ENCODE results near the gene CCDC85A.
A peak's percentile ranks its signal among the peaks of the same experiment; 100 is the strongest.

Gene CCDC85A

GRCh38 chr2:56182420-56182819 is 1.4 kb upstream of the CCDC85A start:
- Mint-ChIP-seq H3K9me3 (no peaks in the 10 kb centered on the region), H3K4me1 (peaks cover 8% of the 10 kb centered on the region), H3K4me3 (no peak overlapping the region), H3K36me3 (no peaks in the 10 kb centered on the region), H3K27me3 (peaks cover 41% of the 10 kb centered on the region), H3K27ac (no peak overlapping the region)

GRCh38 chr2:56184500-56185011 is 766 bp downstream of the CCDC85A start:
- no peak overlapping the region for H3K27ac Mint-ChIP-seq

DNA sequence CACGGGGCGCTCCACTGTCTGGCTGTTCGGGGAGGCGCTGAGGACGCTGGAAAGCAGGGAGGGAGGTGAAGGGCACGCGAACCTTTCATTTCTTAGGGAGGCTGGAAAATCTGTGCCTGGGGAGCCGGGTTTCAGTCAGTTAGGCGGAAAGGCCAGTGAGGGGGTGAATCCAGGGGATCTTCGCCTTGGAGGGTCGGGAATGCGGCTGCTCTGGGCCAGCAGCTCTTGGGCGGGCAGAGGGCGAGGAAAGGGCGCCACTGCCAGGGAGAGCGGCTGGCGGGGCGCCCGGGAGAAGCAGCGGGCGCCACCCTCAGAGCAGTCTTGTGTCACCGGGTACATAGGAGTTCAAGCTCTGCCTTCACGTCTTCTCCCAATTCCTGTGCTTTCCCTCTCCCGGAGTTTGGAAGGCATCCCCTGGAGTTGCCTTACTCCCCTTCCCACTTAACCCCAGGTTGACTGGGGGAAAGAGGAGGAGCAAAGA is 1.4 kb downstream of the CCDC85A start:
- Mint-ChIP-seq H3K27me3 (peaks cover 42% of the 10 kb centered on the region), H3K36me3 (no peaks in the 10 kb centered on the region), H3K4me3 (peak overlapping the region; percentile 63), H3K4me1 (peaks cover 8% of the 10 kb centered on the region), H3K9me3 (no peaks in the 10 kb centered on the region), H3K27ac (no peak overlapping the region)

More at GRCh38 chr2:56184500-56185011, 766 bp downstream of the CCDC85A start:
- Mint-ChIP-seq H3K4me1 (peaks cover 8% of the 10 kb centered on the region), H3K4me3 (no peak overlapping the region), H3K9me3 (no peaks in the 10 kb centered on the region), H3K36me3 (no peaks in the 10 kb centered on the region), H3K27me3 (peaks cover 43% of the 10 kb centered on the region)

GRCh38 chr2:56185582-56186046 is 1.8 kb downstream of the CCDC85A start:
- peak overlapping the region; percentile 63 for H3K4me3 Mint-ChIP-seq
- peaks cover 41% of the 10 kb centered on the region for H3K27me3 Mint-ChIP-seq
- H3K27ac Mint-ChIP-seq: no peak overlapping the region
- peaks cover 8% of the 10 kb centered on the region for H3K4me1 Mint-ChIP-seq
- no peaks in the 10 kb centered on the region for H3K9me3 Mint-ChIP-seq
- H3K36me3 Mint-ChIP-seq: no peaks in the 10 kb centered on the region

DNA sequence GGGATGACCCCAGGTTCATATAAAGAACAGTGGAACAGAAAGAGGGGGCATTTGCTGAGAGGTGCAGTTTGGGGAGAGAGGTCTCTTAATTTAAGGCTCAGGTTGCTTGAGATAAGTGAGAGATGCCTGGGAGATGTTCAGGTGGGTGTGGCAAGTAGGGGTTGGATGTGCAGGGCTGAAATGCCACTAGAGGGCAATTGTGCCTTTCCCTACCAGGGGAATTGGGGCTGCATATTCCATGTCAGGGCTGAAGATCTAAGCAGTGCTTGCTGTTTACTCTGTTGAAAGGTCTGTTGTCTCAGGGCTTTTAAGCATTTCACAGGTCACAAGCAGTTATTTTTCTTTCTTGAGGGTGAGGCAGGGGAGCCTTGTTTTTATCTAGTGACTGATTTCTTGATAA is 7.8 kb downstream of the CCDC85A start:
- H3K4me1 Mint-ChIP-seq: no peaks in the 10 kb centered on the region
- H3K9me3 Mint-ChIP-seq: no peaks in the 10 kb centered on the region
- H3K4me3 Mint-ChIP-seq: no peak overlapping the region
- H3K27ac Mint-ChIP-seq: no peak overlapping the region
- no peaks in the 10 kb centered on the region for H3K36me3 Mint-ChIP-seq
- H3K27me3 Mint-ChIP-seq: peaks cover 16% of the 10 kb centered on the region

GRCh38 chr2:56192664-56193305 is 9.0 kb downstream of the CCDC85A start:
- Mint-ChIP-seq H3K4me3 (no peak overlapping the region), H3K9me3 (no peaks in the 10 kb centered on the region), H3K27me3 (peaks cover 11% of the 10 kb centered on the region), H3K4me1 (no peaks in the 10 kb centered on the region), H3K36me3 (no peaks in the 10 kb centered on the region), H3K27ac (no peak overlapping the region)

- H3K27me3 Mint-ChIP-seq: peaks cover 7% of the 10 kb centered on the region
- no peaks in the 10 kb centered on the region for H3K36me3 Mint-ChIP-seq
- H3K4me3 Mint-ChIP-seq: no peak overlapping the region
Observed at GRCh38 chr2:56195563-56195962, 11.8 kb downstream of the CCDC85A start.

GRCh38 chr2:56197816-56198215 is 14.0 kb downstream of the CCDC85A start:
- Mint-ChIP-seq H3K27ac (no peak overlapping the region), H3K36me3 (no peaks in the 10 kb centered on the region), H3K27me3 (no peaks in the 10 kb centered on the region), H3K4me3 (no peak overlapping the region), H3K4me1 (no peaks in the 10 kb centered on the region), H3K9me3 (no peaks in the 10 kb centered on the region)

More at GRCh38 chr2:56195563-56195962, 11.8 kb downstream of the CCDC85A start:
- Mint-ChIP-seq H3K9me3 (no peaks in the 10 kb centered on the region), H3K27ac (no peak overlapping the region), H3K4me1 (no peaks in the 10 kb centered on the region)

DNA sequence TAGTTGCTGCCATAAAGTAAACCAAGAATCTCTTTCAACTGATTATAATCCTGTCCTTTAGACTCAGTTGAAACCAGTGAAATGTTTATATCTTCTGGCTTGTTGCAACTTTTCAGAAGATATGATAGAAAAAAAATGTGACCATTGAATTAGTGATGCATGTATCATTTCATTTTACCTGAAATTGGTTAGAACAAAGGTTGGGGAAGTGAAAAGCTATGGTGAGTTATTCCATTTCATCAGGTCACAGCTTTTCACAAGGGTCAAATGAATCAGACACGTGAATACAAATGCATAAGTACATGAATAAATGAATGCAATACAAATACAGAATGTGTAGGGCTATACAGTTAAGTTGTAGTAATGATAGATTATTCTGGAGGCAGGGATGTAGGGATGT is 15.1 kb downstream of the CCDC85A start:
- H3K4me3 Mint-ChIP-seq: no peak overlapping the region
- H3K4me1 Mint-ChIP-seq: no peaks in the 10 kb centered on the region
- no peaks in the 10 kb centered on the region for H3K36me3 Mint-ChIP-seq
- no peaks in the 10 kb centered on the region for H3K9me3 Mint-ChIP-seq
- no peak overlapping the region for H3K27ac Mint-ChIP-seq
- H3K27me3 Mint-ChIP-seq: no peaks in the 10 kb centered on the region

DNA sequence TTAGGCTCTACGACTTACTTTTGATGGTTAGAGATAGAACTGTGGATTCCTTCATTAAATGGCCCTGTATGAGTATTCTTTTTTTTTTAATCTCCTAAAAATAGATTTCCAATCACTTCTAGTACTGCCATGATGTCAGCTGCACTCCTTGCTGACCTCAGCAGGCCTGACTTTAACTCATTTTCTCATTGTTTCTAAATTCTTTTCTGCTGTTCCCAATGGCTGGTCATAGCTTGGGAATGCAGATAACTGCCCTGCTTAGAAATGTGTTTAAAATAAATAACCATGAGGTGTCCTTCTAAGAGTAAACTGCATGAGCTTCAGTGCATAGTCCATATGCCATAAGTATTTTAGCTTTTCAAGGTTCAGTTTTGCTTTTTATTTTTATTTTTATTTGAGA is 15.7 kb downstream of the CCDC85A start:
- Mint-ChIP-seq H3K9me3 (no peaks in the 10 kb centered on the region), H3K4me1 (no peaks in the 10 kb centered on the region), H3K27ac (no peak overlapping the region)

DNA sequence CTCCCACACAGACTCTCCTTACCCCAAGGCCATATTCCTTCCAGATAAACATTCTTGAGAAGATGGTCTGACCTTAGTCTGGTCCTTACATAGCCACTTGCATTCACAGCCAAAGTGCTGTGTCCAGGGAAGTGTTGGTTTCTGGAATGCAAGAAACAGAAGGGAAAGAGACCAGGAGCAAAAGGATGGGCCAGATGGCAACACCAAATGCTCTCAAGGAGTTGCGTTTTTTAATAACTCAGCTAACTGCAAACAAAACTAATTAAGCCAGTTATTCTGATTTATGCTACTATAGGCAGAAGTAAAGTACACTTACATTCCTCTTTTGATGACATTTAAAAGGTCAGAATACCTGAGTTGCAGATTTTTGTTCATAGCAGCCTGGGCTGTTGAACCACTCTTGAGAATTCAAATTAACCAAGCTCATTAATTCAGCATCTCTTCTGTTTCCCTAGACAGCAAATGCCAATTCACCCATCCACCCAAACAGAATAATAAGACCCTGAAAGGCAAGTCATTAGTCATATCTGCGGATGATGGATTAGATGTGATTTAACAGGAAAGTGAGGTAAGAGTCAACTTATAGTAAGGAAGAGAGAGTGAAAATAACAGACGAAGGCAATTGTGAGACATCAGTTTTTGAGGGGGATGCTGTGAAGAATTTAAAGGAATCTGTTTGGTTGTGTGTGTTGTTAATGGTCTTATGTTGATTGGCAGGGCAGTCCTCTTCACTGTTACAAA is 18.8 kb downstream of the CCDC85A start:
- no peaks in the 10 kb centered on the region for H3K4me1 Mint-ChIP-seq

More for the DNA sequence above, 15.7 kb downstream of the CCDC85A start:
- H3K27me3 Mint-ChIP-seq: no peaks in the 10 kb centered on the region
- no peaks in the 10 kb centered on the region for H3K36me3 Mint-ChIP-seq
- no peak overlapping the region for H3K4me3 Mint-ChIP-seq

DNA sequence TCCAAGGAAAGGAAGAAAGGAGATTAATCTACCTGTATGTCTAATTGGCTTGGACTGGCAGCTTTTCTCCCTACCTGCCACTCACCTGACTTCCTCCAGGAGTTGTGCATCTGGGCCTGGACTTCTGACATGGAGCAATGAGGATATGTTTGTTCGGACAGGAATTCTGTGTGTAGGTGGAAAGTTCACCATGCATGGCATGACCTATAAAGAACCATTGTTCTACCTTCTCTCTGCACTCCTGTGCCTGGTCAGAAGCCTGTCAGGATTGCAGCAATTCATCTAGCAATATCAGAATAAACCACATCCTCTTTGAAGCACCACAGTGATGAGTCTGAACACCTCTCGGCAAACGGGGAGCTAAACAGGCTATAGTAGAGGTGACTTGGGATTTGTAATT is 20.8 kb downstream of the CCDC85A start:
- H3K27me3 Mint-ChIP-seq: no peaks in the 10 kb centered on the region
- H3K27ac Mint-ChIP-seq: no peak overlapping the region
- no peak overlapping the region for H3K4me3 Mint-ChIP-seq
- H3K9me3 Mint-ChIP-seq: no peaks in the 10 kb centered on the region
- no peaks in the 10 kb centered on the region for H3K36me3 Mint-ChIP-seq
- no peaks in the 10 kb centered on the region for H3K4me1 Mint-ChIP-seq

More for the DNA sequence above, 18.8 kb downstream of the CCDC85A start:
- H3K9me3 Mint-ChIP-seq: no peaks in the 10 kb centered on the region
- no peak overlapping the region for H3K27ac Mint-ChIP-seq
- H3K36me3 Mint-ChIP-seq: no peaks in the 10 kb centered on the region
- H3K27me3 Mint-ChIP-seq: no peaks in the 10 kb centered on the region
- no peak overlapping the region for H3K4me3 Mint-ChIP-seq

DNA sequence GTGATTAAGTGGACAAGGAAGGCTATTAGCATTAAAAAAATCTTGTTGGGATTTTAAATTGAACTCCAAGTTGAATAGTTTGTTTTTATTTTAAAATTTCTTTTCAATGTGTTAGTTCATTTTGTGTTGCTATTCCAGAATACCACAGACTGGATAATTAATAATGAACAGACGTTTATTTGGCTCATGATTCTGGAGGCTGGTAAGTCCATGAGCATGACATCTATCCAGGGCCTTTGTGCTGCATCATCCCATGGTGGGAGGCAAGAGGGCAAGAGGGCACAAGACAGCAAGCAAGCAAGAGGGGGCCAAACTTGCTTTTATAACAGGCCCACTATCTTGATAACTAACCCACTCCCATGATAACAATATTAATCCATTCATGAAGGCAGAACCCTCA is 22.5 kb downstream of the CCDC85A start:
- H3K4me3 Mint-ChIP-seq: no peak overlapping the region
- no peaks in the 10 kb centered on the region for H3K4me1 Mint-ChIP-seq
- no peaks in the 10 kb centered on the region for H3K9me3 Mint-ChIP-seq
- no peaks in the 10 kb centered on the region for H3K27me3 Mint-ChIP-seq
- no peak overlapping the region for H3K27ac Mint-ChIP-seq
- H3K36me3 Mint-ChIP-seq: no peaks in the 10 kb centered on the region

- H3K36me3 Mint-ChIP-seq: no peaks in the 10 kb centered on the region
- no peaks in the 10 kb centered on the region for H3K9me3 Mint-ChIP-seq
- no peaks in the 10 kb centered on the region for H3K4me1 Mint-ChIP-seq
- no peak overlapping the region for H3K27ac Mint-ChIP-seq
- no peaks in the 10 kb centered on the region for H3K27me3 Mint-ChIP-seq
- no peak overlapping the region for H3K4me3 Mint-ChIP-seq
Observed at GRCh38 chr2:56207760-56208159, 24.0 kb downstream of the CCDC85A start.

DNA sequence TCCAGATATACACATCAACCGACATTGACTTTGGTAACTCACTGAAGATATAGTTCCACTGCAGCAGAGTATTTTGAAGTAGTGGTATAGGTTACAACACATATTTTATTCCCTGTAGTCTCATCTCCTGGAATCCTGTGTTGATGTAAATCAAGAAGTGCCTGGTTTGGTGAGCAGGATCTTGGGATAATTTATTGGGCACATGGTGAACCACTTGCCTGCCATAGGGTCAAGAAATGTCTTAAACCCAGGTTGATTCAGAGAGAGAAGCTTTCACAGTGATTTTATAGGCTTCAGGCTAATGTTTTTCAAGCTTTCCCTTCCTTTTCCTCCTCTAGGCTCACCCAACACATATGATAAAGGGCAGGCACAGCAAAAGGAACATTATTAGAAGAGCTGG is 24.6 kb downstream of the CCDC85A start:
- H3K9me3 Mint-ChIP-seq: no peaks in the 10 kb centered on the region
- no peak overlapping the region for H3K4me3 Mint-ChIP-seq
- no peak overlapping the region for H3K27ac Mint-ChIP-seq
- H3K4me1 Mint-ChIP-seq: no peaks in the 10 kb centered on the region
- no peaks in the 10 kb centered on the region for H3K27me3 Mint-ChIP-seq
- H3K36me3 Mint-ChIP-seq: no peaks in the 10 kb centered on the region

- no peaks in the 10 kb centered on the region for H3K4me1 Mint-ChIP-seq
- H3K27me3 Mint-ChIP-seq: no peaks in the 10 kb centered on the region
- H3K27ac Mint-ChIP-seq: no peak overlapping the region
- no peak overlapping the region for H3K4me3 Mint-ChIP-seq
- H3K36me3 Mint-ChIP-seq: no peaks in the 10 kb centered on the region
- no peaks in the 10 kb centered on the region for H3K9me3 Mint-ChIP-seq
Observed at GRCh38 chr2:56209701-56210100, 25.9 kb downstream of the CCDC85A start.

Data from activated naive CD4-positive, alpha-beta T cell treated with anti-CD3 and anti-CD28 coated beads, Interleukin-2, amount 50 U/mL, for 24 hours (primary cell).